ENCODE data around the gene ADSS2.
"Not testable (repeated sequence)": the region's sequence is repeated elsewhere in the genome, so short reads cannot be mapped to it uniquely, and the experiment has no call there.

ADSS2 gene

DNA sequence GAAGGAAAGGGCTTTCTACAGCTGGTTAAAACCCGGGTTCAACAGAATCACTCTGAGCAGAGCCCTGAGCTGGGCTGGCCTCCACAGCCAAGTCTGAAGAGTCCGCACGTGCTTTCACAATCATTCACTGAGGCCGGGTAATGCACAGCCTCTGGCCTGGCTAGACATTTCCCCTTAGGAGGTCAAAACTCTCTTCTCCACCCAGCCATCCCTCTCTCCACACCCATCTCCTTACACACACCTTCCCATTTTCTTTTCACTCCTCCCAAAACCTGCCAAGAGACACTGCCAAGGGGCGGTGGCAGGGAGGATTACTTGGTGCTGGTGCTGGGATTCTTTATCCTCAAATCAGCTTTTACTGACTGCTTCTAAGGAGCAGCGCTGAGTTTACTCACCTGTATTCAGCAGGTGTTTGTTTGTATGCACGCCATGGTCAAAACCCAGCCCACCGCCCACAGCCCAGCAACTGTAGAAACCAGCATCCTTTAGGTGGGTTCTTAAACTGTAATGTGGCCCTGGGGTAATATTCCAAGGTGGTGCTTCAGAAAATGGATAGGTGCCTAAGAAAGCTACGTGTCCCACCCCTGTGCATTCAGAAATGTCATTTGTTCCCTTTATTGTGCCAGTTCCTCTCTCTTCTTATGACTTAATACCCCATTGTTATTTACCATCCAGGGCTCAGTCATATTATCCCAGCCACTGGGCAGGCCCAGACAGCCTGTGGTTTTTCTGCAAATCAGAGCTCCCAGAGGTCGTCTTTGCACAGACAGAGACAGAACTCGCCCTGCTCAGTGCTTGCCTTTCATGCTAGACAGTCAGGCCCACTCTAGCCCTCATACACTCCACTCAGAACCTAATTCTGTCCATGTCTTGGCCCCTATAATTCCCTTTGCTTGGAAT, 80.2 kb downstream of the ADSS2 start:
- DNase-seq (ENCODE audit: low read depth) = no peak

DNA sequence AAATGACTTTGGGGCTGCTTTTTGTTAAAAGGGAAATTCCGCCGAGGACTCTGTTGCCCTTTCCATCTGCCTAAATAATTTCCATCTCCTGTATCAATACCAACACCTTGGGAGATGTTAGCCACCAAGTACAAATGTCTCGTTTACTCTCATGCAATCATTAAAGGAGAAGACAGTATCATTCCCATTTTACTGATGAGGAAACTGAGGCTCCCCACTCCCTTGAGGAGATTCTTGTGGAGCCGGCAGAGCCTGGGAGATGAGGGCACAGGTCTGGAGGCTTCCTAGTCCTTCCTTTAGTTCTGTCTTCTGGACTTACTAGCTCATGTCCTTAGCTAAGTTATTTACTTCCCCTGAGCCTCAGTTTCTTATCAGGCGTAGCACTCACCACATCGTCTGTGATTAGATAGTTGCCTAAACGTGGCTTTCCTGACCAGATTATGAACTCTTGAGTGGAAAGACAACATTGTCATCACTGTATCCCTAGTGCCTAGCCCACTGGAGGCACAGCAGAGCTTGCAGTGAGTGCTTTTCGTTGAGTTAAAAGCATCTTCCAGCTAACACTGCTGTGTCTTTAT, 81.6 kb downstream of the ADSS2 start:
- no peak for DNase-seq (ENCODE audit: low read depth)
- H3K4me3 ChIP-seq (ENCODE audit: low read depth, low read length) = no peak overlapping the region

More for the DNA sequence above, 80.2 kb downstream of the ADSS2 start:
- H3K4me3 ChIP-seq (ENCODE audit: low read depth, low read length) = no peak overlapping the region

DNA sequence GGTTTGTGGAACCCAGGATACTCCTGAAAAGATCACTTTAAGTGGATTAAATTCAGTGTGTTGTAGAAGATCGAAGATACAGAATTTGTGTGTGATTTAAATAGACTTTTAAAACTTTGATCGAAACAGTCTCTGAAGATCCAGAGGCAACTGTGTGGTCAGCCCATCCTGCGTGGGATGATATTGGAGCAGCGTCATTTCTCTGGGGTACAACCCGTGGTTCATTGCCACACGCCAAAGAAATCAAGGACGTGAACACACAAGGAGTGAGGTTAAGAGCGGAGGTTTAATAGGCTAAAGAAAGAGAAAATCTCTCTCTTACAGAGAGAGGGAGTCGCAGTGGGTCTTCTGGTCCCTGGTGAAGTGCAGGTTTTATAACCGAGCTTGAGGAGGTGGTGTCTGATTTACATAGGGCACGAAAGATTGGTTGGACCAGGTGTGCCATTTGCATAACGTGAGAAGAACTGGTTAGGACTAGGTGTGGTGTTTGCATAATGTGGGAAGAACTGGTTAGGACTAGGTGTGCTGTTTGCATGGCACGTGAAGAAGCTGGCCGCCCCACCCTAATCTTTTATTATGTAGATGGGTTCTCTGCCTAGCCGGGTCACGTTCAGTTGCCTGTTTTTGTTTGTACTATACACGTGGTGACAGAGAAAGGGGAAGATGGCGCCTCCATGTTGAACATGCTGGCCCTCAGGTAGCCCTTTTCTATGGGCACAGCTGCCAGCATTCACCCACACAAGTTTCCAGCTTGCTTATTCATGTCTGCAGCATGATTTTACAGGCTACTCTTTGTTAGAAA, 82.3 kb downstream of the ADSS2 start:
- no peak for DNase-seq (ENCODE audit: low read depth)
- no peak overlapping the region for H3K4me3 ChIP-seq (ENCODE audit: low read depth, low read length)

DNA sequence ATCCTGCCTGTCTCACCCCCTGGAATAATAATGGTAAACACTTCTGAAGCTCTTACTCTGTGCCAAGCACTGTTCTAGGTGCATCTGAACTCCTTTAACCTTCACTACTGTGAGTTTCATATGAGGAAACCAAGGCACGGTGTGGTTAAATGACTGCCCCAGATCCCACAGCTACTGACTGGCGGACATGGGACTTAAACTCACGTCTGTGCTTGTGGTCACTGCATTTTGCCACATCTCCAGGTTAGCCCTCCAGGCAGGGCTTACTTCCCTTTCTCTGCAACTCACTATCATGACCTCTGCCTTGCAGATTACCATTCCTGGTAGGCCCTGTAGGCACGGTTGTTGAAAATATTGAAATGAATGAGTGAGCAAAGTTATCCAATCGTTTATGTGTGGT, 83.4 kb downstream of the ADSS2 start:
- no peak overlapping the region for H3K4me3 ChIP-seq (ENCODE audit: low read depth, low read length)
- no peak for DNase-seq (ENCODE audit: low read depth)

DNA sequence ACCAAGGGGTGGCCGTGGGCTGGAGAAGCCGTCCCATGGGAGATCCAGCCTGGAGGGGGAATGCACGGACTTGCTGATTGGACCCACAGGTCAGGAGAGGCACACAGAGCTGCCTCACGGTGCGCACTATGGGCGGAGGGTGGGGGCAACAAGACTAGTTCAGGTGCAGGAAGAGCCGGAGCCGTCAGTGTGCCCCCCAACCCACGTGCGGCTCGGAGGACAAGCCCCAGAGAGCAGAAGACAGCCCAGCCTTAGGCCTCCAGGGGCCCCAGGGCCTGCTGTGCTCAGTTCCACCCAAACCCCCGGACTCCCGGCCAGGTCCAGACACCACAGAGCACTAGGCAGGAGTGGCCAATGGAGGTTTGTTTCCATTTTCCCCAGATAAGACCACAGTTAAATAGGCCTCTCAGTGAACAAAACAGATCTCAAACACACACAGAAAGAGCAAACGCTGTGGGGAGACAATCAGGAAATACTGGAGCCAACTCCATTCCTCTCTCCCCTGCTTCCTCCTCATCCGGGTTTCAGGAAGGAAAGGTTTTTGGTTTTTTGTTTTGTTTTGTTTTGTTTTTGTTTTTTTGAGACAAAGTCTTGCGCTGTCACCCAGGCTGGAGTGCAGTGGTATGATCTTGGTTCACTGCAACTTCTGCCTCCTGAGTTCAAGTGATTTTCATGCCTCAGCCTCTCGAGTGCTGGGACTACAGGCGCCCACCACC, 84.2 kb downstream of the ADSS2 start:
- DNase-seq (ENCODE audit: low read depth) = no peak
- no peak overlapping the region for H3K4me3 ChIP-seq (ENCODE audit: low read depth, low read length)

DNA sequence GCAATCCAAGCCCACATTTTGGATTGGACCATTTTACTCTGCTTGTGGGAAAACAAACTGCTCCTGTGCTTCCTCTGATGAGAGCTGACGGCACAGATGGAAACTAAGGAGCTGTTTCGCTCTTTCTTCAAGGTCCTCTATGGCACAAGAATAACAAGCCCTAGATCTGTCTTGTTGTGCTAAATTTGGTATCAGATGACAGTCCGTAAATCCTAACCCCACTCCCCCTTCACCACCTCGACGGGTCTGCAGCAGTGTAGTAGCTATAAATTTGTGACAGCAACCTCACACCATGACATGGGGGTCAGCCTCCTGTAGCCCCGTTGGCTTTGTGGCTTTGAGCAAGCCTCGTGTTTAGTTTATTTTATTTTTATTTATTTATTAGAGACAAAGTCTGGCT, 85.9 kb downstream of the ADSS2 start:
- DNase-seq (ENCODE audit: low read depth) = no peak
- H3K4me3 ChIP-seq (ENCODE audit: low read depth, low read length) = no peak overlapping the region

DNA sequence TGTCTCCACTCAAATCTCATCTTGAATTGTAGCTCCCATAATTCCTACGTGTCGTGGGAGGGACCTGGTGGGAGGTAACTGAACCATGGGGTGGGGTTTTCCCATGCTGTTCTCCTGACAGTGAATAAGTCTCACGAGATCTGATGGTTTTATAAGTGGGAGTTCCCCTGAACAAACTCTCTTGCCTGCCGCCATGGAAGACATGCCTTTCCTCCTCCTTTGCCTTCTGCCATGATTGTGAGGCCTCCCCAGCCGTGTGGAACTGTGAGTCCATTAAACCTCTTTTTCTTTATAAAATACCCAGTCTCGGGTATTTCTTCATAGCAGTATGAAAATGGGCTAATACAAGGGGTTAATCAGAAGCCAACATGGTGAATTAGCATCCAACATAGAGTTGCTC, 86.4 kb downstream of the ADSS2 start:
- DNase-seq (ENCODE audit: low read depth); H3K4me3 ChIP-seq (ENCODE audit: low read depth, low read length): not testable (repeated sequence)

DNA sequence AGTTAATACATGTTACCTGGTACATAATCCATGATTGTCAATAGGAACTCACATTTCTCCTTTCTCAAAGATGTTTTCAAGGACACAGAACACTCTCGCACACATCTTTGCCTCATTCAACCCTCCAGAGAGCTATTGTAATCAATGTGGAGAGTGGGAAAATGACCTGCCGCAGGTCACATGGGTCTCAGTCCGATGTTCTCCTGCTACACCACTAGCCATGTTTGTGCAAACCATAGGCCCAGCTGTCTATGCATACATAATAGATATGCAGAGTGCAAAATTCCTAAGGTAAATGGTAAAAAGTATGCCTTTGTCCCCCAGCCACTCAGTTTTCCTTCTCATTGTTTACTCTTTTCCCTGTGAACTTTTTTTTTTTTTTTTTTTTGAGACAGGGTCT, 89.2 kb downstream of the ADSS2 start:
- no peak overlapping the region for H3K4me3 ChIP-seq (ENCODE audit: low read depth, low read length)
- no peak for DNase-seq (ENCODE audit: low read depth)

DNA sequence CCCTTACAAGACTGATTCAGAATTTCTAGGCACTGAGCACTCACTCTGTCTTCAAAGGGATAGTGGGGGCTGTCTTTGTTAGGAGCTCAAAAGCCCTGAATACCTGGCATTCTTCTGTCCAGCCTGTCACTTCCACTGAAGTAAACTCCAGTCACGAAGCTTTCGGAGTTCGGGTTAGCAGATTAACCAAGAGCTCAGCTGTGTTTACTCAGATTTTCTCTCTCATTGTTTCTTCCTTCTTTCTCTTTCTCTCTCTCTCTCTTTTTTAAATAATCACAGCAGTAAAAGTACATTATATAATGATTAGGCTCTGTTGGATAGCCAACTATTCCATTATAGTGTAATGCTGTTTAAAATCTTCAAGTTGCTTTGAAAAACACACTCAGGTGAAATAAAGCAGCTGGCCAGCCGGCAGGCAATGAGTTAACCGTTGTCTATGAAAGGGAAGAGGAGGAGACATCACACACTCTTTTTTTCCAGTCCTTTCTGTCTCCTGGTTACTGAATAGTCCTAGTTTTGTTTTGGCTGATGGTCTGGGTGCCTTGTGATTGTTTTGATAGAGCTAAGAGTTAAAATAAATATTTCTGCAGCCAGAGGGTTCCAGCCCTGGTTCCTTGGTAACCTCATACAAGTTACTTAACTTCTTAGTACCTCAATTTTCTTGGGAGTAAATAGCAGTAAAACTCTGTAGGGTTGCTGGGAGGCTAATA, 89.8 kb downstream of the ADSS2 start:
- H3K4me3 ChIP-seq (ENCODE audit: low read depth, low read length) = peak overlapping the region; percentile 12
- no peak for DNase-seq (ENCODE audit: low read depth)
